Mesodermal cell (in vitro differentiated cells): Measurements from ENCODE around the gene PPP3CB.

Source experiments
- H3K27ac ChIP-seq: 2 replicates; pipeline ENCODE4 v1.7.0; 2013; ENCODE audit warnings: mild to moderate bottlenecking, low read depth, low read length, moderate library complexity; ENCODE audit not compliant: severe bottlenecking
- H3K36me3 ChIP-seq: 2 replicates; pipeline ENCODE4 v1.7.1; 2013; ENCODE audit warnings: mild to moderate bottlenecking, low read length, moderate library complexity; ENCODE audit not compliant: control insufficient read depth, insufficient read depth
- H3K4me1 ChIP-seq: one replicate; pipeline ENCODE4 v1.7.1; 2013; ENCODE audit warnings: mild to moderate bottlenecking, low read length; ENCODE audit not compliant: insufficient read depth, control insufficient read depth, poor library complexity, severe bottlenecking
- H3K4me3 ChIP-seq: 2 replicates; pipeline ENCODE4 v1.7.0; 2013; ENCODE audit warnings: low read length, control low read depth, mild to moderate bottlenecking; ENCODE audit not compliant: insufficient read depth, poor library complexity, severe bottlenecking; ENCODE audit errors: extremely low read depth
- H3K9me3 ChIP-seq: 2 replicates; pipeline ENCODE4 v1.7.1; 2013; ENCODE audit warnings: mild to moderate bottlenecking, low read length, moderate library complexity; ENCODE audit not compliant: control insufficient read depth
- WGBS, 2 experiments: methylation state at CpG; one replicate each; pipeline ENCODE4 v1.1.5; 2013; ENCODE audit warnings: missing lambda C conversion rate in 2 of 2; ENCODE audit not compliant: insufficient coverage in 2 of 2; 5-methylcytosine and 5-hydroxymethylcytosine counted together

The PPP3CB gene

DNA sequence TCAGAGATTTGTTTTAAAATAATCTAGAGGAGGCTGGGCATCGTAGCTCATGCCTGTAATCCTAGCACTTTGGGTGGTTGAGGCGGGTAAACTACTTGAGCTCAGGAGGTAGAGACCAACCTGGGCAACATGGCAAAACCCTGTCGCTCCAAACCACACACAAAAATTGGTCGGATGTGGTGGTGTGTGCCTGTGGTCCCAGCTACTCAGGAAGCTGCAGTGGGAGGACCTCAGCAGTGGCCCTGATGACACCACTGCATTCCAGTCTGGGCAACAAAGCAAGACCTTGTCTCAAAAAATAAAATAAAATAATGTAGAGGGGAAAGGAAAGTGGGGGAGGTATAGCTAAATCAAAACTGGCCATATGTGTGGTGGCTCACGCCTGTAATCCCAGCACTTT, 13.9 kb upstream of the PPP3CB start:
- H3K36me3 ChIP-seq, result peaks cover 17% of the 10 kb centered on the region
- H3K27ac ChIP-seq, result no peak overlapping the region
- no peaks in the 10 kb centered on the region for H3K9me3 ChIP-seq
- no peaks in the 10 kb centered on the region for H3K4me1 ChIP-seq
- H3K4me3 ChIP-seq, result no peak overlapping the region
- 93 to 100% methylated on average over 3 of the region's 5 CpGs for WGBS, 2 experiments

DNA sequence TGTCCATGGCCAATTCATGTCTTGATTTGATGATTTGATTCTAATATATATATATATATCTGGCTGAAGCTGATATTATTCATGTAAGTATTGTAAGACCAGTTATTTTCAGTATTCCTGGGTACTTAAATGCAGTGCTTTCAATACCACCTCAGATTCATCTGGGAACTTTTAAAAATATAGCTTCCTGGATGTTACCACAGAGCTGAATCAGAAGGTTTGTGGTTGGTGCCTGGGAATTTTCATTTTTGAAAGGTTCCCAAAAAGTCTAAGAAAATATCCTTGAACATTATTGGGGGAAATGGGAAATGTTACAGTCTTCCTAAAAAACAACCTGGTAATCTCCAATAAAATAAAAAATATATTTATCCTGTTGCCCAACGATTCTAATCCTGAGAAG, 10.7 kb upstream of the PPP3CB start:
- Histone ChIP-seq H3K27ac (no peak overlapping the region), H3K4me1 (no peaks in the 10 kb centered on the region), H3K4me3 (no peak overlapping the region), H3K36me3 (peaks cover 30% of the 10 kb centered on the region), H3K9me3 (no peaks in the 10 kb centered on the region)
- WGBS, 2 experiments, result no CpG with 5 or more reads among the region's 1 CpG

DNA sequence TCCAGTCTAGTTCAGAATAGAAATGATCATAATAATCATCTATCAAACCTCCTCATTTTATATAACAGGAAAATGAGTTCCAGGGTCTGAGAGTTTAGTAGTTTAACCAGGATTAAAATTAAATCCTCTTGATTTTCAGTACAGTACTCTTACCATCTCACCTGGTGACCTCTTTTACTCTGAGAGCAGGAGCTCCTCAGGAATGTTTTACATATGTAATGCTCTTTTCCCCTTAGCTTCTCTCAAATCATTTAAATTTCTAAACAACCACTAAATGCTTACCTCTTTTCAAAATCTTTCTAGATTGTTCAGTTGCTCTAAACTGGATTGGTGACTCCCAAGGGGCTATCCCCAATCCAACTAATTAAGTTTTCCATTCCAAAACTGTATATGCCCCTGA, 10.2 kb upstream of the PPP3CB start:
- Histone ChIP-seq H3K36me3 (peaks cover 34% of the 10 kb centered on the region), H3K9me3 (no peaks in the 10 kb centered on the region), H3K27ac (no peak overlapping the region)

DNA sequence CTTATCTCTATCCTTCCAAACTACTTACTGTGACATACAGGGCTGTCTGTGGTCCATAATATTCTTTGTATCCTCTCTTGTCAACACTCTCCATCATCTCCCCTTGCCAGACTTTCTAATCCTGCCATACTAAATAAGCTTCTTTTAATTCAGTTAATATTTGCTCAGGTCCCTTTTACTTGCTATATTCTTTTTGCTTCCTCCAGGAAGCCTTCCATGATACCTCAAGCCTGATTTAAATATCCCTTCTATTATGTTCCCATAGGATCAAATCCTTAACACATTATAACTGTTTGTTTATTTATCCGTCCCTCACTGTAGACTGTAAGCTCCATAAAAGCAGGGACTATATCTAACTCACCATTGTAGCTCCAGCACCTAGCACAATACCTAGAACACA, 7.2 kb upstream of the PPP3CB start:
- Histone ChIP-seq H3K27ac (no peak overlapping the region), H3K36me3 (peaks cover 55% of the 10 kb centered on the region), H3K4me1 (no peaks in the 10 kb centered on the region), H3K9me3 (no peaks in the 10 kb centered on the region), H3K4me3 (no peak overlapping the region)
- WGBS, 2 experiments, result no CpG with 5 or more reads among the region's 1 CpG

More for the DNA sequence above, 10.2 kb upstream of the PPP3CB start:
- H3K4me1 ChIP-seq, result no peaks in the 10 kb centered on the region
- no peak overlapping the region for H3K4me3 ChIP-seq

DNA sequence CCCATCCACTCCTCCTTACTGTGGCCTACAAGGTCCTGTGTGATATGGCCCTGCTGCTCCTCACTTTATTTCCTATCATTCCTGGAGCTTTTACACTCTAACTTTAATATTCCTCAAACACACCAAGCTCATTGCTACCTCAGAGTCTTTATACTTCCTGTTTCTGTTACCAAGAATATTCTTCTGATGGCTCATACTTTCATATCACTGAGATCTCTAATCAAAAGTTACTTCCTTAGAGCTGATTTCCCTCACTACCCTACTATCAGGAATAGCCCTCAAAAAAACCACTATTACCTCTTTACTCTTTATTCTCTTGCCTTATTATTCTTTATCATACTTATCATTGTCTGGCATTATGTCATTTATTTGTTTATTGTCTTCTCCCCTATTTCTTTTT, 5.8 kb upstream of the PPP3CB start:
- Histone ChIP-seq H3K27ac (no peak overlapping the region), H3K9me3 (no peaks in the 10 kb centered on the region), H3K36me3 (peaks cover 68% of the 10 kb centered on the region), H3K4me1 (peaks cover 2% of the 10 kb centered on the region), H3K4me3 (no peak overlapping the region)

DNA sequence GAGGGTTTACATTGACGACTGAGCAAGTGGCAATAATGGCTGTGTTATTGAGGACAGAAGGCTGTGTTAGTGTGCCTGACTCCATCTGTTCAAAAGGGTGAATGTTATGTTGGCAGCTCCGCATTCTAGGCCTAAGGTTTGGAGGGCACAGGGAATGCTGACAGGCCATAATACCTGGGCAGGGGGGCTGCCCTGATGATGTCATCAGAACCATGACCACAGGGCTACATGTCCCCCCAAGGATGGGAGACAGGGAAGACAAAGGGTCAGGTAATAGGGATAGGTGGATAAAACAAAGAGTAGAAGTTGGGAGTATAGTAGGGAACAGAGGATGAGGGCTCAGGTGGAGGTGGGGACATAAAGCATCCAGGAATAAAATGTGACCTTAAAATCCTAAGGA, 1.8 kb upstream of the PPP3CB start:
- H3K9me3 ChIP-seq, result no peaks in the 10 kb centered on the region
- WGBS, 2 experiments, result 94 to 96% methylated on average over 2 of the region's 2 CpGs
- H3K4me1 ChIP-seq, result peaks cover 14% of the 10 kb centered on the region
- H3K36me3 ChIP-seq, result peaks cover 50% of the 10 kb centered on the region
- no peak overlapping the region for H3K4me3 ChIP-seq
- H3K27ac ChIP-seq, result no peak overlapping the region

DNA sequence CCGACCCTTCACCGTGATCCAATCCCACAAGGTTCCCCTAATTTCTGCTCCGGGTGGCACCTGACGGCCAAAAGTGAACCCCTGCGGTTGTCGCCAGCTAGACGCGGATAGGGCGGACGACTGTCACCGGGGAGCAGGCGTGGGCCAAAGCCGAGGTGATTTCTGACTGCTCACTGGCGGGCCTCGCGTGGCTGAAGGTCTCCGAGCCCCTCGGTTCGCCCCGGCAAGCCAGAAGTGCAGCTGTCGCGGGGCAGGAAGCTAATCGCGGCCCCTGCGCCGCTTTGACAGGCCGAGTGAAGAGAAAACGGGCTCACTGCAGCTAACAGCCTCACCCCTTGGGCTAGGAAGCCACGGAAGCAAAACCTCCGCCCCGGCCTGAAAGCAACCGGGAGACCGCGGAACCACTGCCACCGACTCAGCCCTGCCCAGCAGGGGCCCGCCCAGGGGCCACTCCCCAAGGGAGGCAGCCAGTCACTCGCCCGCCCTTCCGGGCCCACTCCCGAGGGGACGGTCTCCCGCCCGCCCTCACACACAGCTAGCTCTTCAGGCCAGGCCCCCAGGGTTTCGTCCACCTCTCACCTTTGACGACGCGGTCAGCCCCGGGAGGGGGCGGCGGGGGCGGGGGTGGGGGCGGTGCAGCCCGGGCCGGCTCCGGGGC, 469 bp downstream of the PPP3CB start:
- H3K27ac ChIP-seq, result peak overlapping the region; percentile 92
- no peaks in the 10 kb centered on the region for H3K9me3 ChIP-seq
- 0% methylated on average over 35 to 36 of the region's 55 CpGs for WGBS, 2 experiments
- H3K36me3 ChIP-seq, result peaks cover 35% of the 10 kb centered on the region
- H3K4me1 ChIP-seq, result peaks cover 14% of the 10 kb centered on the region
- peak overlapping the region; percentile 88 for H3K4me3 ChIP-seq

DNA sequence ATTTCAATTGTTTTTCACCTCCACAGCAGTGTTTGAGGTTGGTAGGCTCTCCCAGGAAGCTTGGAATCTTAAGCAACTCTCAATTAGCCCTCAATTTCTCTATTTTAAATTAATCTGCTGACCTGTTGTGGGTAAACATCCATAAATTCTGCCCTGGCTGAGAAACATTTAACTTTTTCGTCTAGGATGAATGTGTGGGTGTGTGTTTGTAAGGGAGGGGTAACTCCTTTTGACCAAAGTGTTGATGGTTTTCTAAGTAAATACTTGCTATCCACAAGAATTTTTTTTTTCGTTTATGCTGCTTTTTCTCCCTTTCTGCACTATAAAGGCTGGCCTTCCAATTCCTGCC, 973 bp downstream of the PPP3CB start:
- Histone ChIP-seq H3K4me1 (peaks cover 14% of the 10 kb centered on the region), H3K36me3 (peaks cover 32% of the 10 kb centered on the region), H3K4me3 (peak overlapping the region; percentile 88), H3K9me3 (no peaks in the 10 kb centered on the region), H3K27ac (peak overlapping the region; percentile 92)
- 0% methylated on average over 1 of the region's 2 CpGs; no CpG with 5 or more reads in 1 of the 2 experiments for WGBS, 2 experiments

DNA sequence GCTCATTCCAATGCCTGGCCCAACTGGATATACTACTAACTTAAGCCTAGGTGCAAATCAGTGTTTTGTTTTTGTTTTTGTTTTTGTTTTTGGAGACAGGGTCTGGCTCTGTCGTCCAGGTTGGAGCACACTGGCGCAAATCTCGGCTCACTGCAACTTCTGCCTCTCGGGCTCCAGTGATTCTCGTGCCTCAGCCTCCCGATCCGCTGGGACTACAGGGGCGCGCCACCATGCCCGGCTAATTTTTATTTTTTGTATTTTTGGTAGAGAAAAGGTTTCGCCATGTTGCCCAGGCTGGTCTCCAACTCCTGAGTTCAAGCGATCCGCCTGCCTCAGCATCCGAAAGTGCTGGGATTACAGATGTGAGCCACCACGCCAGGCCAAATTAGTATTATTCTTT, 1.6 kb downstream of the PPP3CB start:
- Histone ChIP-seq H3K27ac (no peak overlapping the region), H3K9me3 (no peaks in the 10 kb centered on the region), H3K4me3 (peak overlapping the region; percentile 88), H3K4me1 (peaks cover 14% of the 10 kb centered on the region), H3K36me3 (peaks cover 34% of the 10 kb centered on the region)
- WGBS, 2 experiments, result 84 to 97% methylated on average over 13 to 14 of the region's 15 CpGs

DNA sequence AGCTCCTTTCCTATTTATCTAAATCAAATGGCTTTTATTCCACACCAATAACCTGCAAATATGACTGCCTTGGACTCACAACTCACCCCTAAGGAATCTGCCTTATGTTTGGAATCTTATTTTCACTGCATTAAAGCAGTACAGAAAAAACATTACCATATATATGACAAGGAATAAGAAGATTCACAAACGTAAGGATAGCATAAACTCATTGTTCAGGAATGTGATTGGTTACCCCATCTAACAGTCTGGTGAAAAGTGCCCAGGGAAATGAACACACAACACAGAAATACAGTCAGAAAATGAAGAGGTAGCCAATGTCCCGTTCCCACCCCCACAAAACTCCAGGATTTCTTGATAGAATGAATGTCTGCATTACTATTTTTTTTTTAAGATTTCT, 2.0 kb downstream of the PPP3CB start:
- Histone ChIP-seq H3K27ac (no peak overlapping the region), H3K4me3 (peak overlapping the region; percentile 88)
- WGBS, 2 experiments, result no CpG with 5 or more reads among the region's 2 CpGs

DNA sequence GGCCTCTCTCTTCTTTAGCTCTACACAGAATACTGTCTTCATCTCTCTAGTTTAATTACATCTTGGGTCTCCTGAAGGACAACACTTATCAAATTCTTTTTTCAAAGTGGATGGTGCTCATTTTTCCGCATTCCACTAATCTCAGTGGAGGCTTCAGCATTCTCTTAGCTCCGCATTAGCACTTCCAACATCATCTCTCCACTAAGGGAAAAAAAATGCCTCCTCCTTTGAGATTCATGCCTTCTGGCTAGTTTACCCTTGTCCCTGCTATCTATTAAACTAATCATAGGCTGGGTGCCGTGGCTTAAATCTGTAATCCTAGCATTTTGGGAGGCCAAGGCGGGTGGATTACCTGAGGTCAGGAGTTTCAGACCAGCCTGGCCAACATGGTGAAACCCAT, 9.2 kb downstream of the PPP3CB start:
- no peak overlapping the region for H3K4me3 ChIP-seq
- H3K9me3 ChIP-seq, result no peaks in the 10 kb centered on the region
- peaks cover 47% of the 10 kb centered on the region for H3K36me3 ChIP-seq
- no peaks in the 10 kb centered on the region for H3K4me1 ChIP-seq
- WGBS, 2 experiments, result 96 to 100% methylated on average over 2 to 4 of the region's 4 CpGs
- no peak overlapping the region for H3K27ac ChIP-seq

More for the DNA sequence above, 2.0 kb downstream of the PPP3CB start:
- Histone ChIP-seq H3K9me3 (no peaks in the 10 kb centered on the region), H3K4me1 (peaks cover 14% of the 10 kb centered on the region), H3K36me3 (peaks cover 31% of the 10 kb centered on the region)
